ENCODE results near the gene SRPK1.

The SRPK1 gene

DNA sequence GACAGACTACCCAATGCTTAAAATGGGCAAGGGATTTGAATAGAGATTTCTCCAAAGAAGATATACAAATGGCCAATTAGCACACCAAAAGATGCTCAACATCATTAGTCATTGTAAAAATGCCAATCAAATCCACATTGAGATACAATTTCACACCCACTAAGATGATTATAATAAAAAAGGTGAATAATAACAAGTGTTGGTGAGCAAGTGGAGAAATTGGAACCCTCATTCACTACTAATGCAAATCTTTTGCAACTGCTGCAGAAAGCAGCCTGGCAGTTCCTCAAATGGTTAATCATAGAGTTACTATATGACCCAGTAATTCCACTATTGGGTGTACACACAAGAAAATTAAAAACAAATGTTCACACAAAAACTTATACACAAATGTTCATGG is 103.4 kb downstream of the SRPK1 start:
- no peak for DNase-seq (ENCODE audit: low read depth)

DNA sequence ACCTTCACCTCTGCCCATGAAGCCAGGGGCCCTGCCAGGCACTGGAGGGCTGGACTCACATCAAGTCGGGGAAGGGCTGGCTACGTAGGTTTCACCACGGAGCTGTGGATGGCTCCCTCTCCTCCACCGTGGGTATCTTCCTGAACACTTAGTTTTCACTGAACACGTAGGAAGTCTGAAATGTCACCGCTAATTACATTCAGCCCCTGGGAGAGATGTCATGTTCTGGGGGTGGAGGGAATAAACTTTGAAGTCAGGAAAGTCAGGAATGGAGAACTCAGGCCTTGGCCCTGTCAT is 109.3 kb downstream of the SRPK1 start:
- DNase-seq (ENCODE audit: low read depth): no peak

DNA sequence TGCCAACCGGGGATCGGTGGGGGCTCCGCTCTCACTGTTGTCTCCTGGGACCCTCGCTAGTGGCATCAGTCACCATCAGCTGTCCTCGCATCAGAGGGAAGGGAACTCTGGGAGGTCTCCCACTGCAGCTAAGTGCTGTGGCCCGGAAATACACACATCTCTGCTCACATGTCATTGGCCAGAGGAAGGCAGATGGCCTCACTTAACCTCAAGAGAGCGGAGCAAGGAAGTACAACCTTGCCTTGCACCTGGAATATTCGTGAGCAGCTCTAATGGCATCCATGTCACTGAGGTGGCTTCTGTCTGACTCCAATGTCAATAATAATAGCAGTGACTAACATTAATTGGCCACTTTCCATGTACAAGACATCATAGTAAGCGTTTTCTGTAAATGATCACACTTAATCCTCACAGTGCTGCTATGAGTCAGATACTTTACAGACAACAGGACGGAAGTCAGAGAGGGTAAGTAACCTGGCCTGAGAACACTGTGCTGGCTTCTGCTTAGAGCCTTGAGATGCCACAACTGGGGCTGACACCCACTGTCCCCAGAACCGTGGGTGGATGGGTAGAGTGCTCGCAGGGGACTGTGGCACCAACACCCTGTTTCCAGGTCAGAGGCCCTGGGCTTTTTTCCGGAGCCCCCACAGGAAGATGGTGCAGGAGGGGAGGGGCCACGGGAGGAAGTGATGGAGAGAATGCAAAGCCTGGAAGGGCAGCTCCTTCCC is 109.8 kb downstream of the SRPK1 start:
- DNase-seq (ENCODE audit: low read depth): no peak

GRCh38 chr6:35809809-35810208 is 111.1 kb downstream of the SRPK1 start:
- no peak for DNase-seq (ENCODE audit: low read depth)

GRCh38 chr6:35808688-35809087 is 112.2 kb downstream of the SRPK1 start:
- no peak for DNase-seq (ENCODE audit: low read depth)

DNA sequence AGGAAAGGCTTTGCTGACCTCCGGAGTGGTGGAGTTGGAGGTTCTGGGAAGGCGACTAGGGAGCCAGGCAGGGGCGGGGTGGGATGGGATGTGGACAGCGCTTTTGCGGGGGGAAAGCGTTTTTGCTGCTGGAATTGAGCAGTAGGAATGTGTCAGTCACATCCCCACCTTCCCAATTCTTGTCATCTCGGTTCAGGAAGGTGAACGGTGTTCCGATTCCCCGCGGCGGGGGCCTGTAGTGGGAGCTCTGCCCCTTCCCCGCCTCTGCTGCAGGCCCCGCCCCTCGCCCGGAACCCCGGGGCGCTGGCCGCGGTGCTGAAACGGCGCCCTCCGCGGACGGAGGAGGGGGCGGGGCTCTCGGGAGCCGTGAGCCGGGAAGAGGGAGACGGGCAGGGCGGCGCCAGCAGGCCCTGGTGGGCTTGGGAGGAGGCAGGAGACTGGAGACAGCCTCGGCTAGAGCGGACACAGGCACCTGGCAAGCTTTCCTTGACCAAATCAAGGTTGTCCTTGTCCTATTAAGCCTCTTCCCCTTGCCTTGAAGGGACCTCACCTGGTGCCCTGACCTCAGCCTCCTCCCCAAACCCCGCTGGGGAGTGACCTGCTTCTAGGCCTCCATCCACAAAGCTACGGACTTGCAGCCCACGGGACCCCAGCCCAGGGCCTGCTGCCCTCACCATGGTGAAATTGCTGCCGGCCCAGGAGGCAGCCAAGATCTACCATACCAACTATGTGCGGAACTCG is 115.7 kb downstream of the SRPK1 start, which contains the start of gene LHFPL5:
Gene LHFPL5 (plus strand): TSS at position 357 of the 741 bp plus-strand sequence. CDS start 319 bp downstream, at position 676.
- DNase-seq (ENCODE audit: low read depth): no peak

DNA sequence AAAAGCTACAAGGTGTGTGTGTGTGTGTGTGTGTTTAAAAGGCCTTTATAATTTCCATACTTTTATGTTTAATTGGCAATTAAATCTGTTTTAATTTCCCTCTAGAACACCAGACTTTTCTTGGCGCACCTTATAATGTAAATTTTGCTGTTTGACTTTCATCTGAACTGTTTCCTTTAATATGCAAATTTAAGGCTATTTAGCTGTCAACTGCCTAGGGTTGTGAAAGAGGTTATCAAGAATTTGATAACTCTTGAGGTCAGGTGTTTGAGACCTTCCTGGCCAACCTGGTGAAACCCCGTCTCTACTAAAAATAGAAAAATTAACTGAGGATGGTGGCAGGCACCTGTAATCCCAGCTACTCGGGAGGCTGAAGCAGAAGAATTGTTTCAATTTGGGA is 119.8 kb downstream of the SRPK1 start:
- DNase-seq (ENCODE audit: low read depth): no peak

GRCh38 chr6:35798706-35799105 is 122.2 kb downstream of the SRPK1 start:
- DNase-seq (ENCODE audit: low read depth): no peak

- no peak for DNase-seq (ENCODE audit: low read depth)
These were observed 122.9 kb downstream of the SRPK1 start for GRCh38 chr6:35797837-35798526.

GRCh38 chr6:35796236-35796635 is 124.7 kb downstream of the SRPK1 start:
- no peak for DNase-seq (ENCODE audit: low read depth)

DNA sequence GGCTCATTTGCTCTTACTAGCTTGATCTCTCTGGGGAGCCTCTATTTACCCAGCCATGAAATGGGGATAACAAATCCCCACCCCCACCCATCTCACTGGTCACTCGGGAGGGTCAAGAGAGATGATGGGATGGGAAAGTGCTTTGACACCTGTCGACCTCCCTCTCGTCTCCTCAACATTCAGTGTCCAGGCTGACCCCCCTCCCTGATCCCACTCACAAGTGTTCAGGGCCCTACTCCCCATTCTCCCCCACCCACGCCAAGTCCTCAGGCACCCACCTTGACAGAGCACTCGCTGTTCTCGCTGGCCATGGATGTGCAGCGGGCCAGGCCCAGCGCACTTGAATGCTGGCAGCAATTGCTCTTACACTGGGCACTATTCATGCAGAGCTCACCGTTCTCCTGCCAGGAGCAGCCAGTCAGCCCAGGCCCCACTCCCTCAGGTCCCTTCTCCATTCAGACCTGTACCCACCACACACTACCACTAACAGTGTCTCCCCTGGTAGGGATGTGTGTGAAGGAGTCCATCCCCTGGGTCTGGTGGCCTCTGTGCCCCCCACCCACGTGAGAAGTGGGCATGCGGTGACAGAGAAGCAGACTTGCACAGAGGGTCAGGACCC is 125.3 kb downstream of the SRPK1 start:
- DNase-seq (ENCODE audit: low read depth): no peak

GRCh38 chr6:35794536-35795452 is 126.1 kb downstream of the SRPK1 start:
- DNase-seq (ENCODE audit: low read depth): no peak

DNA sequence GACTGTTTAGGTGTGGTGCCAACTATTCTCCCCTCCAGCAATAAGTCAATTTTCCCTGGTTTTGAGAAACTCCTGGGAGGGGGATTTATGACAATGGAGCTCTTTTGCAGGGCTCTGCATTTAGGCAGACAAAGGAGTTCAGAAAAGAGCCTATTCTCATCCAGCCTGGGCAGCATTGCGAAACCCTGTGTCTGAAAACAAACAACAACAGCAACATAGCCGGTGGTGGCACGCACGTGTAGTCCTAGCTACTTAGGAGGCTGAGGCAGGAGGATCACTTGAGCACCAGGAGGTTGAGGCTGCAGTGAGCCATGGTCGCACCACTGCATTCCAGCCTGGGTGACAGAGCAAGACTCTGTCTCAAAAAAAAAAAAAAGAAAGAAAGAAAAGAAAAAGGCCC is 130.2 kb downstream of the SRPK1 start:
- DNase-seq (ENCODE audit: low read depth): no peak

DNA sequence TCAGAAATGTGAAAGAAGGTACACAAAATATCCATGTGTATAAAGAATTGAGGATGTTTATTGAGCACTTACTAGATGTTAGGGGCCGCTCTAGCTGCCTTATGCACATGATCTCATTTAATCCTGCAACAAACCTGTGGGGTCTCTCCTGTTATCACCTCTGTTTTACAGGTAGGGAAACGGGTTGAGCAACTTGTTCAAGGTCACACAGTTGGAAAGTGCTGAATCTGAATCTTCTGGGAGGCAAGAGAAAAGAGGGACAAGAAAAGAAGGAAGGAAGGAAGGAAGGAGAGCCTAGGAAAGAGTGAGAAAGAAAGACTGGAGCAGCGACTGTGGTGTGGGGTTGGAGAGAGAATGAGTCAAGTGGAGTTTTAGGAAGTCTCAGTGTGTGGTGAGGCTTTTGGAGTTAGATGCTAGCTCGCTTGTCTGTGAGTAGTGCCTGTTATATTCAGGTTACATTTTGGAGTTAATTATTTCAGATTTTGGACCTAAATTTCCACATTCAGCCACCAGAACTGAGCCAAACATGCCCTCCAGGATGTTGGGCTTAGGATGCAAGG is 132.4 kb downstream of the SRPK1 start:
- no peak for DNase-seq (ENCODE audit: low read depth)

GRCh38 chr6:35787266-35788218 is 133.4 kb downstream of the SRPK1 start:
- no peak for DNase-seq (ENCODE audit: low read depth)

GRCh38 chr6:35786810-35787209 is 134.1 kb downstream of the SRPK1 start:
- DNase-seq (ENCODE audit: low read depth): no peak

DNA sequence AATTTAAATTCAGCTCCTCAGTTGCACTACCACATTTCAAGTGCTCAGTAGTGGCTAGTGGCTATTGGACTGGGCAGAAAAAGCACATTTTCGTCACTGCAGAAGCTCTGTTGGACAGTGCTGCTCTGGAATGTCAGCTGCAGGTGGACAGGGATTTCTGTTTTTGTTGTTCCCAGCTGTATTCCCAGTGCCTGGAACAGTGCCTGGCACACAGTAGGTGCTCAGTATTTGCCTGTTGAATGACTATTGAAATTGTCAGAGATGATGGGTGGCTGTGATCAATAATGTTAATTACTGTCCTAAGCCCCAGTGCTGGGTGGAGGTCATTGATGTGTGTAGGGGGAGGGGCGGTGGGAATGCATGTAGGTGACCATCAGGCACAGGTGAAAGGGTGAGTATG is 134.6 kb downstream of the SRPK1 start:
- no peak for DNase-seq (ENCODE audit: low read depth)

DNA sequence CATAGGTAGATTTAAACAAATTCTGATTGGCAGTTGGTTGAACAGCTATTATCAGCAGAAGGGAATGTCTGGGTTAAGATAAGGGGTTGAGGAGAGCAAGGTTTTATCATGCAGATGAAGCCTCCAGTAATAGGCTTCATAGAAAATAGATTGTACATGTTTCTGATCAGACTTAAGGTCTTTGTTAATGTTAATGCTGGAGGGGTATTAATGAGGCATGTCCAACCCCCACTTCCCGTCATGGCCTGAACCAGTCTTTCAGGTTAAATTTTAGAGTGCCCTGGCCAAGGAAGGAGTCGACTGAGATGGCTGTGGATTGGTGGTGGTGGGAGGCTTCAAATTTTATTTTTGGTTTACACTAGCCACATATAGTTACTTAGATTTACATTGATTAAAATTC is 136.7 kb downstream of the SRPK1 start:
- no peak for DNase-seq (ENCODE audit: low read depth)
